IMR-90 (cell line): Measurements from ENCODE around the gene FBXL14. TPM values are rescaled to one million over a fixed set of nuclear protein-coding genes. Genes with fewer than 3 reads are reported as not detected.

ENCODE experiments used
- ATAC-seq: fragments of 200-7000 bp; cut with Tn5 transposase; 2 replicates; pipeline ENCODE4 v1.9.1; 2020; ENCODE audit warnings: low read depth, mild to moderate bottlenecking, moderate library complexity
- BruUV-seq: library from RNA; stranded (reverse); fragments of 400-500 nt; replicated peaks from 2 replicates; lab custom pipeline; 2021; lab: Mats Ljungman, UMichigan
- CTCF ChIA-PET: fragments of 300-600 bp; formaldehyde crosslinking; extraction: SDS; loops from one replicate; lab custom pipeline; 2021; ENCODE audit warnings: antibody characterized with exemption; lab: Yijun Ruan, JAX
- POLR2A ChIA-PET: fragments of 300-600 bp; sonication (Branson Sonifier 250); formaldehyde crosslinking; loops from one replicate; lab custom pipeline; 2022; ENCODE audit warnings: antibody characterized with exemption; ENCODE audit not compliant: unreplicated experiment; lab: Charles Lee
- DNase-seq: peaks from one replicate; pipeline ENCODE4 v3.0.0; 2013
- H2AFZ ChIP-seq: replicated peaks from 2 replicates; pipeline ENCODE3; 2013; ENCODE audit warnings: low read length, mild to moderate bottlenecking; ENCODE audit not compliant: poor library complexity
- H2AK5ac ChIP-seq: 2 replicates; pipeline ENCODE4 v1.6.1; 2013; ENCODE audit warnings: low read depth, low read length, inconsistent platforms
- H2AK9ac ChIP-seq: replicated peaks from 2 replicates; pipeline ENCODE3; 2013; ENCODE audit warnings: mild to moderate bottlenecking, low read depth, low read length, moderate library complexity; ENCODE audit not compliant: poor library complexity
- H2BK120ac ChIP-seq: 2 replicates; pipeline ENCODE4 v1.6.1; 2013; ENCODE audit warnings: low read depth, low read length, inconsistent platforms
- H2BK15ac ChIP-seq: 3 replicates; pipeline ENCODE4 v1.6.1; 2013; ENCODE audit warnings: low read depth, low read length, inconsistent platforms
- H2BK20ac ChIP-seq: 2 replicates; pipeline ENCODE4 v1.6.1; 2013; ENCODE audit warnings: low read depth, mild to moderate bottlenecking, inconsistent platforms, low read length, moderate library complexity
- H2BK5ac ChIP-seq: 2 replicates; pipeline ENCODE4 v1.6.1; 2013; ENCODE audit warnings: mild to moderate bottlenecking, low read depth, low read length, inconsistent platforms; ENCODE audit not compliant: poor library complexity, severe bottlenecking
- H3K14ac ChIP-seq: replicated peaks from 2 replicates; pipeline ENCODE4 v1.6.1; 2013; ENCODE audit warnings: low read depth, low read length, inconsistent platforms
- H3K18ac ChIP-seq: 2 replicates; pipeline ENCODE4 v1.6.1; 2013; ENCODE audit warnings: low read depth, low read length, control low read depth
- H3K23ac ChIP-seq: 2 replicates; pipeline ENCODE4 v1.6.1; 2013; ENCODE audit warnings: low read depth, low read length, inconsistent platforms
- H3K27ac ChIP-seq: 2 replicates; pipeline ENCODE4 v1.5.1; 2013; ENCODE audit warnings: mild to moderate bottlenecking, control low read depth, low read length; ENCODE audit not compliant: insufficient read depth
- H3K27me3 ChIP-seq: 2 replicates; pipeline ENCODE4 v1.6.1; 2013; ENCODE audit warnings: low read length; ENCODE audit not compliant: control insufficient read depth, insufficient read depth
- H3K36me3 ChIP-seq: 2 replicates; pipeline ENCODE4 v1.6.1; 2013; ENCODE audit warnings: low read length, mixed read lengths; ENCODE audit not compliant: control insufficient read depth, insufficient read depth
- H3K4ac ChIP-seq: 2 replicates; pipeline ENCODE4 v1.6.1; 2013; ENCODE audit warnings: low read depth, low read length, inconsistent platforms
- H3K4me1 ChIP-seq: 2 replicates; pipeline ENCODE4 v1.6.1; 2013; ENCODE audit warnings: low read length, mixed read lengths; ENCODE audit not compliant: control insufficient read depth, insufficient read depth
- H3K4me2 ChIP-seq: 2 replicates; pipeline ENCODE4 v1.6.1; 2013; ENCODE audit warnings: low read depth, mild to moderate bottlenecking, control low read depth, low read length, moderate library complexity
- H3K4me3 ChIP-seq: 2 replicates; pipeline ENCODE4 v1.5.1; 2013; ENCODE audit warnings: low read depth, mild to moderate bottlenecking, control low read depth, low read length, moderate library complexity; ENCODE audit not compliant: insufficient read depth
- H3K56ac ChIP-seq: 2 replicates; pipeline ENCODE4 v1.6.1; 2013; ENCODE audit warnings: low read length, inconsistent platforms; ENCODE audit not compliant: insufficient read depth; ENCODE audit errors: extremely low read depth
- H3K79me1 ChIP-seq, 2 experiments: 2 replicates each; pipeline ENCODE4 v1.6.1; 2013; ENCODE audit warnings: low read length in 2 of 2, inconsistent platforms in 1 of 2, low read depth in 1 of 2
- H3K9ac ChIP-seq: 2 replicates; pipeline ENCODE4 v1.6.1; 2013; ENCODE audit warnings: low read depth, low read length, control low read depth
- H3K9me1 ChIP-seq: 2 replicates; pipeline ENCODE4 v1.6.1; 2013; ENCODE audit warnings: low read length, inconsistent platforms; ENCODE audit not compliant: insufficient read depth
- H3K9me3 ChIP-seq: 2 replicates; pipeline ENCODE4 v1.6.1; 2013; ENCODE audit warnings: low read length; ENCODE audit not compliant: control insufficient read depth, insufficient read depth
- H4K20me1 ChIP-seq: 2 replicates; pipeline ENCODE4 v1.6.1; 2013; ENCODE audit warnings: low read length, inconsistent platforms; ENCODE audit not compliant: insufficient read depth
- H4K5ac ChIP-seq: 2 replicates; pipeline ENCODE4 v1.6.1; 2013; ENCODE audit warnings: mild to moderate bottlenecking, low read depth, low read length, control low read depth
- H4K8ac ChIP-seq, 2 experiments: 2 replicates each; pipeline ENCODE4 v1.6.1; 2013; ENCODE audit warnings: low read depth in 2 of 2, low read length in 2 of 2, control low read depth in 1 of 2, inconsistent platforms in 1 of 2
- H4K91ac ChIP-seq: 2 replicates; pipeline ENCODE4 v1.6.1; 2013; ENCODE audit warnings: low read depth, low read length, inconsistent platforms; ENCODE audit not compliant: insufficient read depth
- BHLHE40 ChIP-seq: fragments of 150-350 bp; IDR thresholded peaks from 2 replicates; pipeline ENCODE4 v1.6.1; 2016; ENCODE audit warnings: mild to moderate bottlenecking, low read depth, low read length
- CEBPB ChIP-seq: IDR thresholded peaks from 2 replicates; pipeline ENCODE4 v1.6.1; 2012; ENCODE audit warnings: low read depth, low read length, improper control_type of control experiment
- CHD1 ChIP-seq: IDR thresholded peaks from 2 replicates; pipeline ENCODE4 v1.6.1; 2012; ENCODE audit warnings: low read depth, low read length, improper control_type of control experiment
- CTCF ChIP-seq: conservative IDR thresholded peaks from 2 replicates; pipeline ENCODE4 v1.5.1; 2012; ENCODE audit warnings: mild to moderate bottlenecking, low read depth, low read length, improper control_type of control experiment
- FOS ChIP-seq: fragments of 150-350 bp; IDR thresholded peaks from 2 replicates; pipeline ENCODE4 v1.6.1; 2016; ENCODE audit warnings: low read depth, low read length
- MAFK ChIP-seq: IDR thresholded peaks from 2 replicates; pipeline ENCODE4 v1.6.1; 2012; ENCODE audit warnings: low read depth, low read length, improper control_type of control experiment
- MAZ ChIP-seq: IDR thresholded peaks from 2 replicates; pipeline ENCODE4 v1.6.1; 2012; ENCODE audit warnings: low read depth, mild to moderate bottlenecking, low read length, improper control_type of control experiment, moderate library complexity, borderline replicate concordance
- MXI1 ChIP-seq: IDR thresholded peaks from 2 replicates; pipeline ENCODE4 v1.6.1; 2012; ENCODE audit warnings: low read depth, mild to moderate bottlenecking, low read length, moderate library complexity, borderline replicate concordance
- NFE2L2 ChIP-seq: fragments of 150-350 bp; IDR thresholded peaks from 2 replicates; pipeline ENCODE4 v1.6.1; 2016; ENCODE audit warnings: low read depth, mild to moderate bottlenecking, low read length
- POLR2A ChIP-seq: IDR thresholded peaks from 2 replicates; pipeline ENCODE4 v1.6.1; 2012; ENCODE audit warnings: mild to moderate bottlenecking, low read depth, low read length
- RAD21 ChIP-seq: IDR thresholded peaks from 2 replicates; pipeline ENCODE4 v1.6.1; 2012; ENCODE audit warnings: low read length, improper control_type of control experiment
- RCOR1 ChIP-seq: IDR thresholded peaks from 2 replicates; pipeline ENCODE4 v1.6.1; 2012; ENCODE audit warnings: mild to moderate bottlenecking, low read length, improper control_type of control experiment; ENCODE audit not compliant: insufficient replicate concordance
- RFX5 ChIP-seq: IDR thresholded peaks from 2 replicates; pipeline ENCODE4 v1.8.0; 2012; ENCODE audit warnings: low read depth, mild to moderate bottlenecking, low read length, moderate library complexity
- SMC3 ChIP-seq: fragments of 150-350 bp; IDR thresholded peaks from 2 replicates; pipeline ENCODE4 v1.6.1; 2016; ENCODE audit warnings: low read depth, mild to moderate bottlenecking, antibody characterized with exemption, low read length, moderate library complexity
- WGBS, 2 experiments: methylation state at CpG; one replicate each; pipeline versions ENCODE4 v1.1.5 to v1.1.7; 2013; ENCODE audit warnings: missing lambda C conversion rate in 2 of 2; ENCODE audit not compliant: insufficient read length in 1 of 2; ENCODE audit errors: extremely low coverage in 2 of 2; 5-methylcytosine and 5-hydroxymethylcytosine counted together
- dilution Hi-C: fragments of 300-500 bp; cut with HindIII; formaldehyde crosslinking; loops from one replicate; pipeline ENCODE4 v1.14.3; 2018; ENCODE audit warnings: low sequenced_read_pairs; ENCODE audit not compliant: unreplicated experiment
- in situ Hi-C: fragments of 300-500 bp; cut with MboI; formaldehyde crosslinking; loops from 3 replicates; pipeline ENCODE4 v1.14.3; 2019; ENCODE audit warnings: low sequenced_read_pairs, inconsistent platforms, mixed read lengths
- intact Hi-C: fragments of 100-400 bp; cut with micrococcal nuclease; formaldehyde crosslinking; loops from 2 replicates; pipeline ENCODE4 v1.10.0; 2022
- polyA plus RNA-seq, 3 experiments: library from polyadenylated mRNA; depleted of rRNA; stranded (reverse); fragments of >200 nt; gene quantifications; 2 replicates each; pipeline ENCODE4 v1.2.3, GENCODE V29; 2012; ENCODE audit warnings: low replicate concordance in 1 of 3
- total RNA-seq: library from RNA; depleted of rRNA; stranded (reverse); fragments of >200 nt; gene quantifications from 2 replicates; pipeline ENCODE4 v1.2.3, GENCODE V29; 2012

Gene FBXL14
- total and polyA plus RNA-seq, 2 of the 4 experiments (the other 2 are of a cell fraction), result 4.7 to 7.3 TPM

GRCh38 chr12:1565172-1565571, 29.2 kb downstream of the FBXL14 start:
- no CpG with 5 or more reads among the region's 5 CpGs for WGBS, 2 experiments
- no peaks in the 10 kb centered on the region for H3K9me3 ChIP-seq
- intact Hi-C loops, result no loop called here

More at GRCh38 chr12:1565172-1565571, 29.2 kb downstream of the FBXL14 start:
- Histone ChIP-seq H4K5ac (no peak overlapping the region), H3K23ac (no peak overlapping the region), H3K4ac (0 out of 2 replicates have a peak overlapping the region, but pooled peaks have one; percentile 27), H3K27ac (no peak overlapping the region), H2BK5ac (no peak overlapping the region), H2AK9ac (no peak overlapping the region), H3K79me1 (peaks cover 36 to 82% of the 10 kb centered on the region in 2 experiments), H3K4me1 (peaks cover 8% of the 10 kb centered on the region), H3K9me1 (peaks cover 25% of the 10 kb centered on the region), H3K18ac (no peak overlapping the region), H3K14ac (peak overlapping the region; percentile 22; the same call in 1 of the 2 replicates), H2AFZ (no peak overlapping the region), H3K9ac (no peak overlapping the region), H4K8ac (no peak overlapping the region), H3K27me3 (no peaks in the 10 kb centered on the region), H3K4me3 (no peak overlapping the region), H4K20me1 (peaks cover 56% of the 10 kb centered on the region), H3K56ac (no peak overlapping the region), H2BK120ac (no peak overlapping the region), H4K91ac (no peak overlapping the region), H2AK5ac (no peak overlapping the region), H3K4me2 (no peak overlapping the region), H2BK15ac (no peak overlapping the region), H2BK20ac (no peak overlapping the region), H3K36me3 (no peaks in the 10 kb centered on the region; the same call in 1 of the 2 replicates)
- DNase-seq, result no peak
- TF ChIP-seq FOS (no peak), RAD21 (no peak), CTCF (no peak), RCOR1 (no peak), POLR2A (no peak), SMC3 (no peak), MAFK (no peak), NFE2L2 (no peak), MAZ (no peak), MXI1 (no peak), RFX5 (no peak), CEBPB (no peak), CHD1 (no peak), BHLHE40 (no peak)
- in situ Hi-C loops (no loop called here), dilution Hi-C loops (loop anchor here (25.0 kb wide), 1 partner anchor 453 kb away; no protein-coding TSS in a partner anchor)
- BruUV-seq, result no TSS peak
- CTCF ChIA-PET, result interaction anchor here (0.5 kb wide), 1 partner anchor 262 kb away, joined by 4 read pairs; no protein-coding TSS in a partner anchor
- no peak for ATAC-seq
- POLR2A ChIA-PET, result no interaction called here
